ENCODE results near the gene LRP6.
"Not testable (repeated sequence)": the region's sequence is repeated elsewhere in the genome, so short reads cannot be mapped to it uniquely, and the experiment has no call there.

DNA sequence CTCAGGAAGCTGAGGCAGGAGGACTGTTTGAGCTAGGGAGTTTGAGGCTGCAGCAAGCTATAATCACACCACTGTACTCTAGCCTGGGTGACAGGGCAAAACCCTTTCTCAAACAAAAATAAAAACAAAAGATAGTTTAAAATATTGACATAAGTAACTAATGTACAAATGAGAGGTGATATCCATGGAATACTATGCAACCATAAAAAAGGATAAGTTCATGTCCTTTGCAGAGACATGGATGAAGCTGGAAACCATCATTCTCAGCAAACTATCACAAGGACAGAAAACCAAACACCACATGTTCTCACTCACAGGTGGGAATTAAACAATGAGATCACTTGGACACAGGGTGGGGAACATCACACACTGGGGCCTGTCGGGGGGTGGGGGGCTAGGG is 122.3 kb downstream of the LRP6 start:
- TF ChIP-seq, protein P1, sequence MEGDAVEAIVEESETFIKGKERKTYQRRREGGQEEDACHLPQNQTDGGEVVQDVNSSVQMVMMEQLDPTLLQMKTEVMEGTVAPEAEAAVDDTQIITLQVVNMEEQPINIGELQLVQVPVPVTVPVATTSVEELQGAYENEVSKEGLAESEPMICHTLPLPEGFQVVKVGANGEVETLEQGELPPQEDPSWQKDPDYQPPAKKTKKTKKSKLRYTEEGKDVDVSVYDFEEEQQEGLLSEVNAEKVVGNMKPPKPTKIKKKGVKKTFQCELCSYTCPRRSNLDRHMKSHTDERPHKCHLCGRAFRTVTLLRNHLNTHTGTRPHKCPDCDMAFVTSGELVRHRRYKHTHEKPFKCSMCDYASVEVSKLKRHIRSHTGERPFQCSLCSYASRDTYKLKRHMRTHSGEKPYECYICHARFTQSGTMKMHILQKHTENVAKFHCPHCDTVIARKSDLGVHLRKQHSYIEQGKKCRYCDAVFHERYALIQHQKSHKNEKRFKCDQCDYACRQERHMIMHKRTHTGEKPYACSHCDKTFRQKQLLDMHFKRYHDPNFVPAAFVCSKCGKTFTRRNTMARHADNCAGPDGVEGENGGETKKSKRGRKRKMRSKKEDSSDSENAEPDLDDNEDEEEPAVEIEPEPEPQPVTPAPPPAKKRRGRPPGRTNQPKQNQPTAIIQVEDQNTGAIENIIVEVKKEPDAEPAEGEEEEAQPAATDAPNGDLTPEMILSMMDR (IDR thresholded peaks at IDR 0.05): not testable (repeated sequence)
- not testable (repeated sequence) for TF ChIP-seq POLR2A (IDR thresholded peaks at IDR 0.05)
